Stimulated activated CD8-positive, alpha-beta memory T cell treated with anti-CD3 and anti-CD28 coated beads, Interleukin-2, amount 100 ng/mL, for 48 hours (primary cell): Measurements from ENCODE around the gene NIT1.

Source experiments
- DNase-seq, 2 donors: peaks; one replicate each; pipeline ENCODE4 v3.0.0-alpha.2; 2020; ENCODE audit warnings: low read depth in 2 of 2

The NIT1 gene

GRCh38 chr1:161083748-161084596 lies 33.9 kb upstream of the NIT1 start:
- DNase-seq: no peak

- no peak for DNase-seq
Observed at GRCh38 chr1:161084597-161084988, 33.3 kb upstream of the NIT1 start.

- DNase-seq: no peak
Observed at GRCh38 chr1:161085165-161085564, 32.7 kb upstream of the NIT1 start.

GRCh38 chr1:161086457-161086856 lies 31.4 kb upstream of the NIT1 start:
- DNase-seq: no peak

GRCh38 chr1:161088587-161089110 lies 29.3 kb upstream of the NIT1 start:
- no peak for DNase-seq

- no peak for DNase-seq
Observed at GRCh38 chr1:161089251-161089924, 28.5 kb upstream of the NIT1 start, which contains the start of gene NECTIN4. TSS of gene NECTIN4 (minus strand) at chr1:161089558. CDS start at chr1:161089296, 262 bp downstream.

GRCh38 chr1:161089938-161090337 lies 28.0 kb upstream of the NIT1 start:
- DNase-seq: no peak

GRCh38 chr1:161090617-161091016 lies 27.3 kb upstream of the NIT1 start:
- no peak for DNase-seq

- no peak for DNase-seq
Observed at GRCh38 chr1:161091093-161091492, 26.8 kb upstream of the NIT1 start.

GRCh38 chr1:161091796-161092507 lies 26.0 kb upstream of the NIT1 start:
- no peak for DNase-seq

GRCh38 chr1:161092621-161093028 lies 25.3 kb upstream of the NIT1 start:
- DNase-seq: no peak

GRCh38 chr1:161094481-161094880 lies 23.4 kb upstream of the NIT1 start:
- no peak for DNase-seq

- DNase-seq: no peak
Observed at GRCh38 chr1:161095230-161095629, 22.7 kb upstream of the NIT1 start.

- DNase-seq: no peak
Observed at GRCh38 chr1:161096015-161096414, 21.9 kb upstream of the NIT1 start.

GRCh38 chr1:161096530-161096929 lies 21.4 kb upstream of the NIT1 start:
- no peak for DNase-seq

GRCh38 chr1:161098210-161099068 lies 19.5 kb upstream of the NIT1 start, which contains the start of gene KLHDC9:
TSS of gene KLHDC9 (plus strand) at chr1:161098361. CDS start at chr1:161098536, 175 bp downstream.
- DNase-seq: peak; percentile 62 to 70

- no peak for DNase-seq
Observed at GRCh38 chr1:161099090-161099802, 18.7 kb upstream of the NIT1 start.

- DNase-seq: no peak
Observed at GRCh38 chr1:161100556-161100955, 17.3 kb upstream of the NIT1 start.

GRCh38 chr1:161106431-161106830 lies 11.5 kb upstream of the NIT1 start:
- DNase-seq: no peak

- no peak for DNase-seq
Observed at GRCh38 chr1:161111117-161111516, 6.8 kb upstream of the NIT1 start.
